ENCODE measurements around the gene ZNF92.
"Not testable (repeated sequence)": the region's sequence is repeated elsewhere in the genome, so short reads cannot be mapped to it uniquely, and the experiment has no call there.

DNA sequence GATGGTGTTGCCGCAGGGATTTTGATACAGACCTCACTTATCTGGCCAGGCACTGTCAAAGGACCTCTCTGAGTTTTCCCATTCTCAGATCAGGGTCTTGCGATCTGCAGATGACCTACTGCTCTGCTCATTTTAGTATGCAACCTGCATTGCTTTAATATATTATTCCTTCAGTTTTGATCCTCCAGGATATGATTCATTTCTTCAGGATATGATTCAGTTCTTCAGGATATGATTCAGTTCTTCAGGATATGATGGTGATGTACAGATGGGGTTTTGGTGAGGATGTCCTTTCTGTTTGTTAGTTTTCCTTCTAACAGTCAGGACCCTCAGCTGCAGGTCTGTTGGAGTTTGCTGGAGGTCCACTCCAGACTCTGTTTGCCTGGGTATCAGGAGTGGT lies 33.1 kb downstream of the ZNF92 start:
- not testable (repeated sequence) for TF ChIP-seq POLR2A (IDR thresholded peaks at IDR 0.05; ENCODE audit: low read depth, low read length); MXI1 (IDR thresholded peaks at IDR 0.05; ENCODE audit: borderline replicate concordance, low read depth, low read length); CHD1 (IDR thresholded peaks at IDR 0.05; ENCODE audit: low read depth, low read length); CEBPB (IDR thresholded peaks at IDR 0.05; ENCODE audit: low read depth, low read length); RFX5 (IDR thresholded peaks at IDR 0.05; ENCODE audit: low read depth, low read length); MAFK (IDR thresholded peaks at IDR 0.05; ENCODE audit: low read depth, low read length); SMC3 (IDR thresholded peaks at IDR 0.05; ENCODE audit: low read depth, low read length); RCOR1 (IDR thresholded peaks at IDR 0.05; ENCODE audit: insufficient replicate concordance, low read length); RAD21 (IDR thresholded peaks at IDR 0.05; ENCODE audit: low read length); BHLHE40 (IDR thresholded peaks at IDR 0.05; ENCODE audit: low read depth, low read length); MAZ (IDR thresholded peaks at IDR 0.05; ENCODE audit: borderline replicate concordance, low read depth, low read length)
- TF ChIP-seq, protein P1, sequence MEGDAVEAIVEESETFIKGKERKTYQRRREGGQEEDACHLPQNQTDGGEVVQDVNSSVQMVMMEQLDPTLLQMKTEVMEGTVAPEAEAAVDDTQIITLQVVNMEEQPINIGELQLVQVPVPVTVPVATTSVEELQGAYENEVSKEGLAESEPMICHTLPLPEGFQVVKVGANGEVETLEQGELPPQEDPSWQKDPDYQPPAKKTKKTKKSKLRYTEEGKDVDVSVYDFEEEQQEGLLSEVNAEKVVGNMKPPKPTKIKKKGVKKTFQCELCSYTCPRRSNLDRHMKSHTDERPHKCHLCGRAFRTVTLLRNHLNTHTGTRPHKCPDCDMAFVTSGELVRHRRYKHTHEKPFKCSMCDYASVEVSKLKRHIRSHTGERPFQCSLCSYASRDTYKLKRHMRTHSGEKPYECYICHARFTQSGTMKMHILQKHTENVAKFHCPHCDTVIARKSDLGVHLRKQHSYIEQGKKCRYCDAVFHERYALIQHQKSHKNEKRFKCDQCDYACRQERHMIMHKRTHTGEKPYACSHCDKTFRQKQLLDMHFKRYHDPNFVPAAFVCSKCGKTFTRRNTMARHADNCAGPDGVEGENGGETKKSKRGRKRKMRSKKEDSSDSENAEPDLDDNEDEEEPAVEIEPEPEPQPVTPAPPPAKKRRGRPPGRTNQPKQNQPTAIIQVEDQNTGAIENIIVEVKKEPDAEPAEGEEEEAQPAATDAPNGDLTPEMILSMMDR (conservative IDR thresholded peaks at IDR 0.05; ENCODE audit: low read depth, low read length): not testable (repeated sequence)
- TF ChIP-seq, protein P2, sequence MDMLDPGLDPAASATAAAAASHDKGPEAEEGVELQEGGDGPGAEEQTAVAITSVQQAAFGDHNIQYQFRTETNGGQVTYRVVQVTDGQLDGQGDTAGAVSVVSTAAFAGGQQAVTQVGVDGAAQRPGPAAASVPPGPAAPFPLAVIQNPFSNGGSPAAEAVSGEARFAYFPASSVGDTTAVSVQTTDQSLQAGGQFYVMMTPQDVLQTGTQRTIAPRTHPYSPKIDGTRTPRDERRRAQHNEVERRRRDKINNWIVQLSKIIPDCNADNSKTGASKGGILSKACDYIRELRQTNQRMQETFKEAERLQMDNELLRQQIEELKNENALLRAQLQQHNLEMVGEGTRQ (IDR thresholded peaks at IDR 0.05; ENCODE audit: low read depth, low read length): not testable (repeated sequence)
- TF ChIP-seq, protein P3, sequence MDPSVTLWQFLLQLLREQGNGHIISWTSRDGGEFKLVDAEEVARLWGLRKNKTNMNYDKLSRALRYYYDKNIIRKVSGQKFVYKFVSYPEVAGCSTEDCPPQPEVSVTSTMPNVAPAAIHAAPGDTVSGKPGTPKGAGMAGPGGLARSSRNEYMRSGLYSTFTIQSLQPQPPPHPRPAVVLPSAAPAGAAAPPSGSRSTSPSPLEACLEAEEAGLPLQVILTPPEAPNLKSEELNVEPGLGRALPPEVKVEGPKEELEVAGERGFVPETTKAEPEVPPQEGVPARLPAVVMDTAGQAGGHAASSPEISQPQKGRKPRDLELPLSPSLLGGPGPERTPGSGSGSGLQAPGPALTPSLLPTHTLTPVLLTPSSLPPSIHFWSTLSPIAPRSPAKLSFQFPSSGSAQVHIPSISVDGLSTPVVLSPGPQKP (IDR thresholded peaks at IDR 0.05; ENCODE audit: borderline replicate concordance, low read depth, low read length): not testable (repeated sequence)

All from IMR-90 (cell line).